Mesothelial cell of epicardium (in vitro differentiated cells): Measurements from ENCODE around the gene WDR88. TPM values are rescaled to one million over a fixed set of nuclear protein-coding genes. Genes with fewer than 3 reads are reported as not detected.

ENCODE experiments used
- DNase-seq, 2 experiments: peaks; one replicate each; pipeline ENCODE4 v3.0.0; 2021; ENCODE audit warnings: low spot score in 2 of 2; ENCODE audit not compliant: unreplicated experiment in 2 of 2
- H3K27ac Mint-ChIP-seq: 2 replicates; pipeline ENCODE4 v1.8.0; 2021; ENCODE audit warnings: mixed read lengths
- H3K27me3 Mint-ChIP-seq: 2 replicates; pipeline ENCODE4 v1.8.0; 2021; ENCODE audit warnings: low read depth, mixed read lengths
- H3K36me3 Mint-ChIP-seq: 2 replicates; pipeline ENCODE4 v1.8.0; 2021; ENCODE audit warnings: mixed read lengths
- H3K4me1 Mint-ChIP-seq: 2 replicates; pipeline ENCODE4 v1.8.0; 2021; ENCODE audit warnings: mixed read lengths
- H3K4me3 Mint-ChIP-seq: 2 replicates; pipeline ENCODE4 v1.8.0; 2021; ENCODE audit warnings: mild to moderate bottlenecking, moderate library complexity, mixed read lengths
- H3K9me3 Mint-ChIP-seq: 2 replicates; pipeline ENCODE4 v1.8.0; 2021; ENCODE audit warnings: mixed read lengths
- CTCF ChIP-seq: fragments of 200-600 bp; sonication (generic); IDR thresholded peaks from one replicate; pipeline ENCODE4 v1.5.0; 2021; ENCODE audit warnings: antibody characterized with exemption; ENCODE audit not compliant: unreplicated experiment
- total RNA-seq: library from RNA; stranded (reverse); gene quantifications from 3 replicates; pipeline ENCODE4 v1.2.1, GENCODE V29; 2021

The WDR88 gene
- total RNA-seq, 1 donor from 2014 or later = not detected

DNA sequence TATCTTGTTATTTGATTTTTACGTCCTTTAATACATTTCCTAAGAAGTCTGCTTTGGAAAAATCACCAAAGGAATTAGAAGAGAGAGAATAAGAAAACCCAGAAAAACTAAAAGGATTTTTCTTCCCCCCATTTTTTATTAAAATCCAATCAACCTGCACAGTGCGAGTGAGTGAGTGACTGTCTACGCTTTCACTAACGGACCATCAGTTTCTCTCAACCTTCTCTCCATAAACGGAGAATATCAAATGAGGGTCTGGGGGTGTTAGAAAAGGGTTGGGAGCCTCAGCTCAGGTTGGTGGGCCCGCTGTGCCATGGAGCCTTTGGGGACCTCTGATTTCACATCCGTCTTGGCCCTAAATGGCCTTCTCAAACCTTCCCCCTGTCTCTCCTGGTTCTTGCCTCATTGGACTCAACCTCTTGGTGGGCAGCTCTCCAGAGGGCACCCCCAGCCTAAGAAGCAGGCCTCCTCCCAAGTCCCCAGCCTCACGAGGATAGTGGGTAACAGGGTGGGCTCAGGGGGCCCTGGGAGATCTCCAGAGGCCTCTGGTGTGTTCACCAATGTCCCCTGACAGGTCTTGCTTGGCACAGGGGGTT, 61.5 kb downstream of the WDR88 start:
- TF ChIP-seq CTCF = no peak
- H3K36me3 Mint-ChIP-seq = no peaks in the 10 kb centered on the region
- H3K4me3 Mint-ChIP-seq = peak overlapping the region; percentile 64
- peaks cover 2% of the 10 kb centered on the region for H3K4me1 Mint-ChIP-seq
- no peak for DNase-seq
- peaks cover 25% of the 10 kb centered on the region for H3K27me3 Mint-ChIP-seq
- no peak overlapping the region for H3K27ac Mint-ChIP-seq
- H3K9me3 Mint-ChIP-seq = no peaks in the 10 kb centered on the region

- peak; percentile 54 to 64 for DNase-seq
- Mint-ChIP-seq H3K4me1 (peaks cover 2% of the 10 kb centered on the region), H3K9me3 (no peaks in the 10 kb centered on the region), H3K27me3 (peaks cover 25% of the 10 kb centered on the region), H3K4me3 (peak within 1 kb of the TSS; percentile 82), H3K27ac (no peak within 1 kb of the TSS), H3K36me3 (no peaks in the 10 kb centered on the region)
- TF ChIP-seq CTCF = no peak
These were observed 62.0 kb downstream of the WDR88 start, which contains the start of gene LRP3 for GRCh38 chr19:33193865-33194362. Gene LRP3, plus strand, starts transcription at chr19:33194330. Its CDS starts 456 bp downstream, at chr19:33194786.

DNA sequence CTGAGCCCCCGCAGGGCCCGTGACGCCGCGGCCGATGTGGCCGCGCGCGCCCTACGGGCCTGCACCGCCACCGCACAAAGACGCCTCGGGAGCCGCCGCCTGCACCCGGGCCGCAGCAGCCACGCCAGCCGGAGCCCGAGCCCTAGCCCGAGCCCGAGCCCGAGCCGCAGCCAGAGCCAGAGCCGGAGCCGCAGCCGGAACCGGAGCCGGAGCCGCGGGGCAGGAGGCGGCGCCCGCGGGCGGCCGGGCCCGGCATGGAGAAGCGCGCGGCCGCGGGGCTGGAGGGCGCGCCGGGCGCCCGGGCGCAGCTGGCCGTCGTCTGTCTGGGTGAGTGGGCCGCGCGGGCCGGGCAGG, 62.6 kb downstream of the WDR88 start:
- peaks cover 2% of the 10 kb centered on the region for H3K4me1 Mint-ChIP-seq
- no peak overlapping the region for H3K4me3 Mint-ChIP-seq
- no peaks in the 10 kb centered on the region for H3K9me3 Mint-ChIP-seq
- no peak overlapping the region for H3K27ac Mint-ChIP-seq
- DNase-seq = peak in 1 of 2 experiments; percentile 58
- TF ChIP-seq CTCF = no peak
- H3K36me3 Mint-ChIP-seq = peaks cover 3% of the 10 kb centered on the region
- H3K27me3 Mint-ChIP-seq = peaks cover 25% of the 10 kb centered on the region

- Mint-ChIP-seq H3K36me3 (peaks cover 3% of the 10 kb centered on the region), H3K4me3 (peak overlapping the region; percentile 82), H3K27ac (no peak overlapping the region), H3K4me1 (peaks cover 2% of the 10 kb centered on the region), H3K27me3 (peaks cover 25% of the 10 kb centered on the region), H3K9me3 (no peaks in the 10 kb centered on the region)
- peak in 1 of 2 experiments; percentile 48 for DNase-seq
- no peak for TF ChIP-seq CTCF
These were observed 63.2 kb downstream of the WDR88 start for GRCh38 chr19:33194886-33195644.

GRCh38 chr19:33195645-33196347, 63.9 kb downstream of the WDR88 start:
- DNase-seq = no peak
- H3K27ac Mint-ChIP-seq = no peak overlapping the region
- H3K9me3 Mint-ChIP-seq = no peaks in the 10 kb centered on the region
- H3K27me3 Mint-ChIP-seq = peaks cover 19% of the 10 kb centered on the region
- H3K4me3 Mint-ChIP-seq = peak overlapping the region; percentile 82
- TF ChIP-seq CTCF = no peak
- peaks cover 2% of the 10 kb centered on the region for H3K4me1 Mint-ChIP-seq
- peaks cover 3% of the 10 kb centered on the region for H3K36me3 Mint-ChIP-seq
